HCT116 (cell line): ENCODE results near the gene CFDP1. TPM values are rescaled to one million over a fixed set of nuclear protein-coding genes. Genes with fewer than 3 reads are reported as not detected.

Experiments
- ATAC-seq: fragments of 200-7000 bp; cut with Tn5 transposase; 2 replicates; pipeline ENCODE4 v1.9.1; 2020; ENCODE audit warnings: mild to moderate bottlenecking, moderate library complexity
- BruUV-seq: library from RNA; stranded (reverse); fragments of 400-500 nt; replicated peaks from 2 replicates; lab custom pipeline; 2021; lab: Mats Ljungman, UMichigan
- CTCF ChIA-PET: fragments of 300-600 bp; sonication (Branson Sonifier 250); formaldehyde crosslinking; loops from one replicate; lab custom pipeline; 2021; ENCODE audit warnings: antibody characterized with exemption; lab: Charles Lee
- POLR2A ChIA-PET: fragments of 300-600, 350-600 bp; sonication (Branson Sonifier 250); formaldehyde crosslinking; loops from one replicate; lab custom pipeline; 2021; ENCODE audit warnings: antibody characterized with exemption; lab: Charles Lee
- RAD21 ChIA-PET, 2 experiments: fragments of 300-600 bp; sonication (Branson Sonifier 250); formaldehyde crosslinking; loops; one replicate each; lab custom pipeline; 2023; ENCODE audit warnings: low total read pairs in 2 of 2; ENCODE audit not compliant: uncharacterized antibody in 2 of 2, unreplicated experiment in 2 of 2, low non-redundant PET in 1 of 2; lab: Charles Lee
- DNase-seq: peaks from one replicate; pipeline ENCODE4 v3.0.0-alpha.2; 2010; ENCODE audit warnings: low read depth, low spot score
- H2AFZ ChIP-seq: fragments of 200-600 bp; shearing (Covaris generic), sonication (generic); 2 replicates; pipeline ENCODE4 v1.6.1; 2017; ENCODE audit warnings: low read depth, mixed run types, mixed read lengths, antibody characterized with exemption, low read length; ENCODE audit not compliant: poor library complexity, severe bottlenecking
- H3K27ac ChIP-seq: 2 replicates; pipeline ENCODE4 v1.5.1; 2012; ENCODE audit warnings: low read depth, low read length
- H3K27me3 ChIP-seq: fragments of 200-600 bp; sonication (generic); 2 replicates; pipeline ENCODE4 v1.6.1; 2016; ENCODE audit warnings: mixed run types, low read length, mixed read lengths; ENCODE audit not compliant: insufficient read depth
- H3K36me3 ChIP-seq, 2 experiments: fragments of 200-500 bp in 1 of 2; fragments of 200-600 bp in 1 of 2; sonication (Bioruptor generic) in 1 of 2; sonication (generic) in 1 of 2; 2 replicates each; pipeline versions ENCODE4 v1.5.1 to v1.6.1; 2014 to 2016; ENCODE audit warnings: low read length in 2 of 2, inconsistent platforms in 1 of 2, mixed read lengths in 1 of 2, mixed run types in 1 of 2; ENCODE audit not compliant: insufficient read depth in 2 of 2, control insufficient read depth in 1 of 2
- H3K4me1 ChIP-seq, 2 experiments: fragments of 200-600 bp in 1 of 2; sonication (generic) in 1 of 2; 2 replicates each; pipeline versions ENCODE4 v1.5.1 to v1.6.1; 2012 to 2017; ENCODE audit warnings: low read length in 2 of 2, inconsistent platforms in 1 of 2, mild to moderate bottlenecking in 1 of 2, mixed read lengths in 1 of 2, mixed run types in 1 of 2, moderate library complexity in 1 of 2; ENCODE audit not compliant: insufficient read depth in 2 of 2, control insufficient read depth in 1 of 2
- H3K4me2 ChIP-seq: fragments of 200-600 bp; sonication (generic); 2 replicates; pipeline ENCODE4 v1.6.1; 2017; ENCODE audit warnings: mixed run types, low read length, mixed read lengths
- H3K4me3 ChIP-seq, 2 experiments: fragments of 200-600 bp in 1 of 2; sonication (generic) in 1 of 2; replicated peaks in 1 of 2; 2 replicates each; pipeline ENCODE4 v1.5.1; 2011 to 2016; ENCODE audit warnings: low read length in 2 of 2, control low read depth in 1 of 2, low read depth in 1 of 2, mild to moderate bottlenecking in 1 of 2, mixed read lengths in 1 of 2, mixed run types in 1 of 2
- H3K79me2 ChIP-seq: fragments of 200-600 bp; sonication (generic); 2 replicates; pipeline ENCODE4 v1.6.1; 2017; ENCODE audit warnings: mild to moderate bottlenecking, mixed run types, low read length, moderate library complexity, mixed read lengths; ENCODE audit not compliant: insufficient read depth
- H3K9ac ChIP-seq: fragments of 200-600 bp; sonication (generic); 2 replicates; pipeline ENCODE4 v1.6.1; 2016; ENCODE audit warnings: low read length, mixed read lengths
- H3K9me2 ChIP-seq: fragments of 200-600 bp; sonication (generic), shearing (Covaris generic); 2 replicates; pipeline ENCODE4 v1.6.1; 2017; ENCODE audit warnings: mixed run types, mild to moderate bottlenecking, moderate library complexity; ENCODE audit not compliant: insufficient read depth
- H3K9me3 ChIP-seq, 2 experiments: fragments of 200-500 bp in 1 of 2; fragments of 200-600 bp in 1 of 2; sonication (Bioruptor generic) in 1 of 2; sonication (generic) in 1 of 2; 2 replicates each; pipeline ENCODE4 v1.6.1; 2014 to 2017; ENCODE audit warnings: low read length in 2 of 2, mixed read lengths in 2 of 2, inconsistent platforms in 1 of 2, low read depth in 1 of 2, mild to moderate bottlenecking in 1 of 2, mixed run types in 1 of 2, moderate library complexity in 1 of 2; ENCODE audit not compliant: control insufficient read depth in 1 of 2, insufficient read depth in 1 of 2
- H4K20me1 ChIP-seq: fragments of 200-600 bp; sonication (generic), shearing (Covaris generic); 2 replicates; pipeline ENCODE4 v1.6.1; 2017; ENCODE audit warnings: mixed run types, mild to moderate bottlenecking, moderate library complexity; ENCODE audit not compliant: insufficient read depth
- CEBPB ChIP-seq: IDR thresholded peaks from 2 replicates; pipeline ENCODE4 v1.6.1; 2012; ENCODE audit warnings: low read depth
- EZH2phosphoT487 ChIP-seq: fragments of 200-600 bp; IDR thresholded peaks from 2 replicates; pipeline ENCODE4 v1.6.1; 2018; ENCODE audit warnings: antibody characterized with exemption, borderline replicate concordance
- POLR2A ChIP-seq: IDR thresholded peaks from 2 replicates; pipeline ENCODE4 v1.7.0; 2011; ENCODE audit warnings: borderline replicate concordance; ENCODE audit not compliant: insufficient read depth, insufficient read length; ENCODE audit errors: extremely low read depth
- SRF ChIP-seq: IDR thresholded peaks from 2 replicates; pipeline ENCODE4 v1.6.1; 2012; ENCODE audit warnings: low read depth
- ZFX ChIP-seq: fragments of 450-650 bp; IDR thresholded peaks from 2 replicates; pipeline ENCODE4 v1.6.1; 2017
- ZNF274 ChIP-seq: fragments of 200-500 bp; sonication (Bioruptor generic); IDR thresholded peaks from 2 replicates; pipeline ENCODE4 v1.6.1; 2014; ENCODE audit warnings: mild to moderate bottlenecking, low read depth, low read length, inconsistent platforms
- intact Hi-C: fragments of 100-400 bp; cut with micrococcal nuclease; formaldehyde crosslinking; loops from 2 replicates; pipeline ENCODE4 v1.10.0; 2022
- total RNA-seq: library from RNA; stranded (reverse); gene quantifications from one replicate; pipeline ENCODE4 v1.2.1, GENCODE V29; 2021; ENCODE audit not compliant: unreplicated experiment
- TF ChIP-seq, protein P1 (sequence below): IDR thresholded peaks from 2 replicates; pipeline ENCODE4 v1.6.1; 2012; ENCODE audit warnings: low read depth
- TF ChIP-seq, protein P2 (sequence below): IDR thresholded peaks from 2 replicates; pipeline ENCODE4 v1.6.1; 2012
- TF ChIP-seq, protein P3 (sequence below): IDR thresholded peaks from 2 replicates; pipeline ENCODE4 v1.6.1; 2011; ENCODE audit warnings: mild to moderate bottlenecking, low read length, moderate library complexity; ENCODE audit not compliant: insufficient replicate concordance; ENCODE audit errors: extremely low read depth

Gene CFDP1
- total RNA-seq, 1 experiment from 2014 or later, result 45.3 TPM

DNA sequence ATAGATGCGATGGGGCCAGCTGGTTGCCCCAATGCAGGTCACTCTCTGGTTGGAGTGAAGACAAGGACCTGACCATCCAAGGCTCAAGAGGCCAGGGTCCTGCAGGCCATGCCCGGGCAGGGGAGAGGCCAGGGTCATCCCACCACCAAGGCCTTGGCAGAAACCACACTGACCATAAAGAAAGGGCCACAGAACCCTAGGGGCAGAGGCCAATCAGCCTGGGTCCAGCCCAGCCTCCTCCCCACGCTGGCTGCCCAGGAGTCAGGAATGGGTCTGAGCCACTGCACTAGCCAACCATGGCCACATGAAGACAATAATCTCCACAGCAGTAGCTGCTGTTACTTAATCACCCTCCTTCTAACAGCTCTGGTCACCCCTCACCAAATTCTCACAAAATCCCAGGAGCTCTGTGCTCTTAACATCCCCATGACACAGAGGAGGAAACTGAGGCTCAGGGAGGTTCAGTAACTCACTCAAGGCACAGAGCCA lies 171.7 kb downstream of the CFDP1 start:
- ChIA-PET CTCF (no interaction called here), POLR2A (no interaction called here), RAD21 (no interaction called here)
- Histone ChIP-seq H3K9me2 (no peaks in the 10 kb centered on the region), H3K4me1 (peaks cover 32 to 44% of the 10 kb centered on the region in 2 experiments), H3K27ac (no peak overlapping the region; the same call in 1 of the 2 replicates), H3K9me3 (no peaks in the 10 kb centered on the region), H2AFZ (no peak overlapping the region), H3K36me3 (no peaks in the 10 kb centered on the region), H3K27me3 (no peaks in the 10 kb centered on the region), H3K4me3 (no peak overlapping the region), H3K4me2 (no peak overlapping the region), H3K9ac (no peak overlapping the region), H3K79me2 (peaks cover 80% of the 10 kb centered on the region), H4K20me1 (no peaks in the 10 kb centered on the region)
- no TSS peak for BruUV-seq
- intact Hi-C loops, result no loop called here
- no peak for TF ChIP-seq POLR2A
- TF ChIP-seq EZH2phosphoT487, result no peak
- TF ChIP-seq CEBPB, result no peak
- TF ChIP-seq, protein P1, sequence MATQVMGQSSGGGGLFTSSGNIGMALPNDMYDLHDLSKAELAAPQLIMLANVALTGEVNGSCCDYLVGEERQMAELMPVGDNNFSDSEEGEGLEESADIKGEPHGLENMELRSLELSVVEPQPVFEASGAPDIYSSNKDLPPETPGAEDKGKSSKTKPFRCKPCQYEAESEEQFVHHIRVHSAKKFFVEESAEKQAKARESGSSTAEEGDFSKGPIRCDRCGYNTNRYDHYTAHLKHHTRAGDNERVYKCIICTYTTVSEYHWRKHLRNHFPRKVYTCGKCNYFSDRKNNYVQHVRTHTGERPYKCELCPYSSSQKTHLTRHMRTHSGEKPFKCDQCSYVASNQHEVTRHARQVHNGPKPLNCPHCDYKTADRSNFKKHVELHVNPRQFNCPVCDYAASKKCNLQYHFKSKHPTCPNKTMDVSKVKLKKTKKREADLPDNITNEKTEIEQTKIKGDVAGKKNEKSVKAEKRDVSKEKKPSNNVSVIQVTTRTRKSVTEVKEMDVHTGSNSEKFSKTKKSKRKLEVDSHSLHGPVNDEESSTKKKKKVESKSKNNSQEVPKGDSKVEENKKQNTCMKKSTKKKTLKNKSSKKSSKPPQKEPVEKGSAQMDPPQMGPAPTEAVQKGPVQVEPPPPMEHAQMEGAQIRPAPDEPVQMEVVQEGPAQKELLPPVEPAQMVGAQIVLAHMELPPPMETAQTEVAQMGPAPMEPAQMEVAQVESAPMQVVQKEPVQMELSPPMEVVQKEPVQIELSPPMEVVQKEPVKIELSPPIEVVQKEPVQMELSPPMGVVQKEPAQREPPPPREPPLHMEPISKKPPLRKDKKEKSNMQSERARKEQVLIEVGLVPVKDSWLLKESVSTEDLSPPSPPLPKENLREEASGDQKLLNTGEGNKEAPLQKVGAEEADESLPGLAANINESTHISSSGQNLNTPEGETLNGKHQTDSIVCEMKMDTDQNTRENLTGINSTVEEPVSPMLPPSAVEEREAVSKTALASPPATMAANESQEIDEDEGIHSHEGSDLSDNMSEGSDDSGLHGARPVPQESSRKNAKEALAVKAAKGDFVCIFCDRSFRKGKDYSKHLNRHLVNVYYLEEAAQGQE, result no peak
- ATAC-seq (no peak), DNase-seq (no peak)

DNA sequence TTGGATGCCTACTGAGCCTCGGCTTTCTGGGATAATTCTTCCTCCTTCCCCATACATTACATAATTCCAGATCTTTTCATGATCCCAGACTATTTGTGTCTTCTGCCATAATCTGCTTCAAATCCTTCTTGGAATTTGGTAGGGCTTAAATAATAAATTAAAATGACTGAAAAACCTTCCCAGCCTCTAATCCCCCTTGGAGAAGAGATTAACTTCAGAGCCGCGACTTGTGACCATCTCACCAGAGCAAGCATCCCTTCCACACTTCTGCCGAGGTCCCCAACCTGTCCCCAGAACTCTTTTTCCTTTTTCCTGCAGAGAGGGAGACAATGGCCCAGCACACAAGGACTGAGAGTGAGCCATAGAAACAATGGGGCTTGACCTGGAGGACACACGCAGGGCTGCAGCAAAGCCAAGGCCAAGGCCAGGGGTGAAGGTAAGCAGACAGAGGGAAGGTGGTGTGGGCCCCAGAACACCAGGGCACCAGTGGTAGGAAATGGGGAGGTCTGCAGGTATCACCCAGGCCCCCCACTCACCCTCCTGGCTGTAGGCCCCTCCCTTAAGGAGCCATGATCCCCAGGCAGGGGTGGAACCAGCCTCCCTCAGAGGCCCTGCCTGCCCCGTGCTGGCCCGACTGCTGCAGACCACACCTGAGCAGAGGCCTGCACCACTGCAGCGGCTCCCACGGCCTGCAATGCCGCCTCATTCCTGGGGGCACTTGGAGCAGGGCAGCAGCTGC lies 172.3 kb downstream of the CFDP1 start:
- ChIA-PET RAD21 (no interaction called here), POLR2A (no interaction called here), CTCF (no interaction called here)
- peaks cover 34 to 44% of the 10 kb centered on the region in 2 experiments for H3K4me1 ChIP-seq
- H3K79me2 ChIP-seq, result peaks cover 86% of the 10 kb centered on the region
- DNase-seq, result no peak
- no TSS peak for BruUV-seq
- no peak overlapping the region for H3K4me2 ChIP-seq
- no peak for ATAC-seq
- no peak overlapping the region for H3K9ac ChIP-seq
- H3K4me3 ChIP-seq, result no peak overlapping the region
- H3K9me2 ChIP-seq, result no peaks in the 10 kb centered on the region
- H4K20me1 ChIP-seq, result no peaks in the 10 kb centered on the region
- no peaks in the 10 kb centered on the region for H3K27me3 ChIP-seq
- intact Hi-C loops, result no loop called here
- H3K9me3 ChIP-seq, result no peaks in the 10 kb centered on the region
- H3K36me3 ChIP-seq, result no peaks in the 10 kb centered on the region
- H2AFZ ChIP-seq, result no peak overlapping the region
- no peak overlapping the region for H3K27ac ChIP-seq
- TF ChIP-seq SRF, result no peak
- no peak for TF ChIP-seq ZFX
- TF ChIP-seq, protein P1, result no peak
- no peak for TF ChIP-seq ZNF274
- TF ChIP-seq, protein P2, sequence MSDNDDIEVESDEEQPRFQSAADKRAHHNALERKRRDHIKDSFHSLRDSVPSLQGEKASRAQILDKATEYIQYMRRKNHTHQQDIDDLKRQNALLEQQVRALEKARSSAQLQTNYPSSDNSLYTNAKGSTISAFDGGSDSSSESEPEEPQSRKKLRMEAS, result no peak
- TF ChIP-seq, protein P3, sequence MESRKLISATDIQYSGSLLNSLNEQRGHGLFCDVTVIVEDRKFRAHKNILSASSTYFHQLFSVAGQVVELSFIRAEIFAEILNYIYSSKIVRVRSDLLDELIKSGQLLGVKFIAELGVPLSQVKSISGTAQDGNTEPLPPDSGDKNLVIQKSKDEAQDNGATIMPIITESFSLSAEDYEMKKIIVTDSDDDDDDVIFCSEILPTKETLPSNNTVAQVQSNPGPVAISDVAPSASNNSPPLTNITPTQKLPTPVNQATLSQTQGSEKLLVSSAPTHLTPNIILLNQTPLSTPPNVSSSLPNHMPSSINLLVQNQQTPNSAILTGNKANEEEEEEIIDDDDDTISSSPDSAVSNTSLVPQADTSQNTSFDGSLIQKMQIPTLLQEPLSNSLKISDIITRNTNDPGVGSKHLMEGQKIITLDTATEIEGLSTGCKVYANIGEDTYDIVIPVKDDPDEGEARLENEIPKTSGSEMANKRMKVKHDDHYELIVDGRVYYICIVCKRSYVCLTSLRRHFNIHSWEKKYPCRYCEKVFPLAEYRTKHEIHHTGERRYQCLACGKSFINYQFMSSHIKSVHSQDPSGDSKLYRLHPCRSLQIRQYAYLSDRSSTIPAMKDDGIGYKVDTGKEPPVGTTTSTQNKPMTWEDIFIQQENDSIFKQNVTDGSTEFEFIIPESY, result no peak
